OCI-LY3 (cell line): ENCODE results near the gene CHID1.

Experiments used
- H2AFZ ChIP-seq: fragments of 200-600, 300-600 bp; shearing (Covaris generic); 2 replicates; pipeline ENCODE4 v1.6.0; 2014; ENCODE audit warnings: antibody characterized with exemption, low read depth, low read length
- H3K27ac ChIP-seq: fragments of 200-600, 300-600 bp; sonication (generic); 2 replicates; pipeline ENCODE4 v1.5.1; 2014; ENCODE audit warnings: mild to moderate bottlenecking, low read length, moderate library complexity, mixed read lengths
- H3K27me3 ChIP-seq: fragments of 200-600, 300-600 bp; sonication (generic); 2 replicates; pipeline ENCODE4 v1.6.1; 2014; ENCODE audit warnings: low read depth, low read length, mixed read lengths
- H3K36me3 ChIP-seq: fragments of 200-600, 300-600 bp; sonication (generic); replicated peaks from 2 replicates; pipeline ENCODE3; 2014; ENCODE audit warnings: low read depth, low read length, mixed read lengths
- H3K4me1 ChIP-seq: fragments of 300-600, 200-600 bp; sonication (generic); 2 replicates; pipeline ENCODE4 v1.6.1; 2014; ENCODE audit warnings: low read length, mixed read lengths
- H3K4me2 ChIP-seq: fragments of 200-600, 300-600 bp; sonication (generic); 2 replicates; pipeline ENCODE4 v1.6.1; 2014; ENCODE audit warnings: low read length, mixed read lengths
- H3K4me3 ChIP-seq: fragments of 300-600, 200-600 bp; sonication (generic); 2 replicates; pipeline ENCODE4 v1.5.1; 2014; ENCODE audit warnings: antibody characterized with exemption, mild to moderate bottlenecking, low read length, moderate library complexity
- H3K79me2 ChIP-seq: fragments of 300-600, 200-600 bp; shearing (Covaris generic); 2 replicates; pipeline ENCODE4 v1.6.1; 2014; ENCODE audit warnings: mild to moderate bottlenecking, low read length, mixed read lengths
- H3K9ac ChIP-seq: fragments of 300-600, 200-600 bp; shearing (Covaris generic); 2 replicates; pipeline ENCODE4 v1.6.0; 2014; ENCODE audit warnings: mild to moderate bottlenecking, low read length, moderate library complexity
- H3K9me3 ChIP-seq: fragments of 200-600, 300-600 bp; shearing (Covaris generic); 2 replicates; pipeline ENCODE4 v1.6.1; 2014; ENCODE audit warnings: low read length, mixed read lengths; ENCODE audit not compliant: insufficient read depth
- H4K20me1 ChIP-seq: fragments of 200-600, 300-600 bp; sonication (generic); 2 replicates; pipeline ENCODE4 v1.6.1; 2016; ENCODE audit warnings: low read length, mixed read lengths; ENCODE audit not compliant: insufficient read depth
- EZH2phosphoT487 ChIP-seq: fragments of 200-600 bp; shearing (Covaris generic); IDR thresholded peaks from 2 replicates; pipeline ENCODE4 v1.6.1; 2018; ENCODE audit warnings: antibody characterized with exemption, mixed run types, low read depth
- TF ChIP-seq, protein P1 (sequence below): fragments of 200-600, 300-600 bp; sonication (generic); IDR thresholded peaks from 2 replicates; pipeline ENCODE4 v1.5.1; 2014; ENCODE audit warnings: antibody characterized with exemption, low read length, low read depth

The CHID1 gene

GRCh38 chr11:858053-858761 lies 52.4 kb downstream of the CHID1 start:
- Histone ChIP-seq H3K4me3 (no peak overlapping the region), H3K9ac (no peak overlapping the region), H3K4me1 (no peaks in the 10 kb centered on the region), H3K79me2 (no peaks in the 10 kb centered on the region), H2AFZ (no peak overlapping the region), H3K9me3 (no peaks in the 10 kb centered on the region), H4K20me1 (no peaks in the 10 kb centered on the region), H3K36me3 (no peaks in the 10 kb centered on the region), H3K27ac (no peak overlapping the region), H3K4me2 (no peak overlapping the region), H3K27me3 (no peaks in the 10 kb centered on the region)
- no peak for TF ChIP-seq EZH2phosphoT487
- TF ChIP-seq, protein P1, sequence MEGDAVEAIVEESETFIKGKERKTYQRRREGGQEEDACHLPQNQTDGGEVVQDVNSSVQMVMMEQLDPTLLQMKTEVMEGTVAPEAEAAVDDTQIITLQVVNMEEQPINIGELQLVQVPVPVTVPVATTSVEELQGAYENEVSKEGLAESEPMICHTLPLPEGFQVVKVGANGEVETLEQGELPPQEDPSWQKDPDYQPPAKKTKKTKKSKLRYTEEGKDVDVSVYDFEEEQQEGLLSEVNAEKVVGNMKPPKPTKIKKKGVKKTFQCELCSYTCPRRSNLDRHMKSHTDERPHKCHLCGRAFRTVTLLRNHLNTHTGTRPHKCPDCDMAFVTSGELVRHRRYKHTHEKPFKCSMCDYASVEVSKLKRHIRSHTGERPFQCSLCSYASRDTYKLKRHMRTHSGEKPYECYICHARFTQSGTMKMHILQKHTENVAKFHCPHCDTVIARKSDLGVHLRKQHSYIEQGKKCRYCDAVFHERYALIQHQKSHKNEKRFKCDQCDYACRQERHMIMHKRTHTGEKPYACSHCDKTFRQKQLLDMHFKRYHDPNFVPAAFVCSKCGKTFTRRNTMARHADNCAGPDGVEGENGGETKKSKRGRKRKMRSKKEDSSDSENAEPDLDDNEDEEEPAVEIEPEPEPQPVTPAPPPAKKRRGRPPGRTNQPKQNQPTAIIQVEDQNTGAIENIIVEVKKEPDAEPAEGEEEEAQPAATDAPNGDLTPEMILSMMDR = no peak

DNA sequence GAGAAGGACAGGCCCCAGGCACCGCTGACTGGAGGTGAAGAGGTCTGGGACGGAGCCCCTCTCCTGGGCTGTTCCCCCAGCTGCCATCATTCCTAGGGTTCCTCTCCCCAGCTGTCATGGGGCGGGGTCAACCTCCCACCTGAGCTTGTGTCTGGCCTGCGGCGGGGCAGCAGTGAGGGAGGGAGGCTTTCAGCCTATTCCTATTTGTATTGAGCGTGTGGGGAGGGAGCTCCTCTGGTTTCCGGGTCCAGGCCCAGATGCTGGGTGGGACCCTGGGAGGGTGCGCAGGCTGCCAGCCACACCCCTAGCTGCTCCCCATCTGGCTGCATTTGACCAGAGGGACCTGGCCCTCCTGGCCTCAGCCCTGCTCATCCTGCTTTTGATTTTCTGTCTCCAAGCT lies 54.2 kb downstream of the CHID1 start:
- no peaks in the 10 kb centered on the region for H3K79me2 ChIP-seq
- H4K20me1 ChIP-seq = no peaks in the 10 kb centered on the region
- H3K4me3 ChIP-seq = no peak overlapping the region
- H3K4me2 ChIP-seq = no peak overlapping the region
- no peaks in the 10 kb centered on the region for H3K9me3 ChIP-seq
- TF ChIP-seq, protein P1 = no peak
- TF ChIP-seq EZH2phosphoT487 = no peak
- no peaks in the 10 kb centered on the region for H3K4me1 ChIP-seq
- no peak overlapping the region for H3K9ac ChIP-seq
- H3K27me3 ChIP-seq = no peaks in the 10 kb centered on the region
- no peak overlapping the region for H3K27ac ChIP-seq
- H3K36me3 ChIP-seq = no peaks in the 10 kb centered on the region
- no peak overlapping the region for H2AFZ ChIP-seq

GRCh38 chr11:855796-856195 lies 54.8 kb downstream of the CHID1 start:
- no peak overlapping the region for H3K27ac ChIP-seq
- no peaks in the 10 kb centered on the region for H3K79me2 ChIP-seq
- H3K9ac ChIP-seq = no peak overlapping the region
- H3K27me3 ChIP-seq = no peaks in the 10 kb centered on the region
- no peak overlapping the region for H2AFZ ChIP-seq
- TF ChIP-seq EZH2phosphoT487 = no peak
- TF ChIP-seq, protein P1 = no peak
- no peaks in the 10 kb centered on the region for H4K20me1 ChIP-seq
- H3K4me2 ChIP-seq = no peak overlapping the region
- H3K9me3 ChIP-seq = no peaks in the 10 kb centered on the region
- H3K36me3 ChIP-seq = no peaks in the 10 kb centered on the region
- no peaks in the 10 kb centered on the region for H3K4me1 ChIP-seq
- H3K4me3 ChIP-seq = no peak overlapping the region

DNA sequence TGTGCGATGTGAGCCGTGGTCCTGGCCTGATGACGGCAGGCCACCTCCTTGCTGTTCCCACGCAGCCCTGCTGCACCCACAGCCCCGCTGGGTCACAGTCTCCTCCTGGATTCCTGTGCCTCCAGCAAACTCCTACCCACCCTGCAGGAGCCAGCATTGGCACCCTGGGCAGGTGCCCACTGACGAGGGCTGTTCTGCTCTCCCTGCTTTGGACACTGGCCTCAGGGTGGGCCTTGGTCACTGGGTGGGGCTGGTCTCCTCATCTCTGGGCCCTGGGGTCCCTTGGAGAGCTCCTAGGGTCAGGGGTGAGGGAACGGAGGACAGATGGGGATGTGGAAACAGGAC lies 55.3 kb downstream of the CHID1 start:
- Histone ChIP-seq H3K4me3 (no peak overlapping the region), H4K20me1 (no peaks in the 10 kb centered on the region), H3K4me1 (no peaks in the 10 kb centered on the region), H3K27ac (no peak overlapping the region), H3K27me3 (no peaks in the 10 kb centered on the region), H3K79me2 (no peaks in the 10 kb centered on the region), H3K4me2 (no peak overlapping the region), H3K9ac (no peak overlapping the region), H3K36me3 (no peaks in the 10 kb centered on the region), H3K9me3 (no peaks in the 10 kb centered on the region), H2AFZ (no peak overlapping the region)
- no peak for TF ChIP-seq EZH2phosphoT487
- TF ChIP-seq, protein P1 = no peak
